ENCODE measurements around the gene EVI5.
A peak's percentile ranks its signal among the peaks of the same experiment; 100 is the strongest.
"Not testable (repeated sequence)": the region's sequence is repeated elsewhere in the genome, so short reads cannot be mapped to it uniquely, and the experiment has no call there.

Gene EVI5

GRCh38 chr1:92746255-92746654, 38.7 kb downstream of the EVI5 start:
- not testable (repeated sequence) for DNase-seq

- DNase-seq = no peak
These were observed 41.7 kb downstream of the EVI5 start for GRCh38 chr1:92743221-92743620.

GRCh38 chr1:92739669-92740524, 45.0 kb downstream of the EVI5 start:
- DNase-seq = no peak

GRCh38 chr1:92736395-92736794, 48.5 kb downstream of the EVI5 start:
- no peak for DNase-seq

- DNase-seq = no peak
These were observed 54.4 kb downstream of the EVI5 start for GRCh38 chr1:92730476-92730875.

- DNase-seq = no peak
These were observed 56.2 kb downstream of the EVI5 start for GRCh38 chr1:92728697-92729096.

GRCh38 chr1:92723713-92724112, 61.2 kb downstream of the EVI5 start:
- DNase-seq = not testable (repeated sequence)

- no peak for DNase-seq
These were observed 63.0 kb downstream of the EVI5 start for GRCh38 chr1:92721886-92722285.

GRCh38 chr1:92721157-92721556, 63.8 kb downstream of the EVI5 start:
- not testable (repeated sequence) for DNase-seq

- peak; percentile 69 for DNase-seq
These were observed 69.4 kb downstream of the EVI5 start for GRCh38 chr1:92715476-92715951.

- DNase-seq = no peak
These were observed 71.0 kb downstream of the EVI5 start for GRCh38 chr1:92713939-92714338.

GRCh38 chr1:92711473-92712165, 73.3 kb downstream of the EVI5 start:
- no peak for DNase-seq

- peak; percentile 10 for DNase-seq
These were observed 75.2 kb downstream of the EVI5 start for GRCh38 chr1:92709738-92710137.

- DNase-seq = no peak
These were observed 76.4 kb downstream of the EVI5 start for GRCh38 chr1:92708368-92708950.

GRCh38 chr1:92707709-92708108, 77.2 kb downstream of the EVI5 start:
- no peak for DNase-seq

GRCh38 chr1:92707292-92707691, 77.6 kb downstream of the EVI5 start:
- no peak for DNase-seq

- DNase-seq = no peak
These were observed 79.5 kb downstream of the EVI5 start for GRCh38 chr1:92705446-92705845.

- DNase-seq = no peak
These were observed 83.8 kb downstream of the EVI5 start for GRCh38 chr1:92701147-92701546.

- no peak for DNase-seq
These were observed 86.0 kb downstream of the EVI5 start for GRCh38 chr1:92698932-92699331.

GRCh38 chr1:92695104-92695503, 89.8 kb downstream of the EVI5 start:
- DNase-seq = no peak

- no peak for DNase-seq
These were observed 93.0 kb downstream of the EVI5 start for GRCh38 chr1:92691925-92692324.

GRCh38 chr1:92690212-92690906, 94.5 kb downstream of the EVI5 start:
- no peak for DNase-seq

GRCh38 chr1:92679980-92680379, 104.9 kb downstream of the EVI5 start:
- DNase-seq = no peak
